Measurements from ENCODE around the gene TMEM254.
"Not testable (repeated sequence)": the region's sequence is repeated elsewhere in the genome, so short reads cannot be mapped to it uniquely, and the experiment has no call there.

TMEM254 gene

DNA sequence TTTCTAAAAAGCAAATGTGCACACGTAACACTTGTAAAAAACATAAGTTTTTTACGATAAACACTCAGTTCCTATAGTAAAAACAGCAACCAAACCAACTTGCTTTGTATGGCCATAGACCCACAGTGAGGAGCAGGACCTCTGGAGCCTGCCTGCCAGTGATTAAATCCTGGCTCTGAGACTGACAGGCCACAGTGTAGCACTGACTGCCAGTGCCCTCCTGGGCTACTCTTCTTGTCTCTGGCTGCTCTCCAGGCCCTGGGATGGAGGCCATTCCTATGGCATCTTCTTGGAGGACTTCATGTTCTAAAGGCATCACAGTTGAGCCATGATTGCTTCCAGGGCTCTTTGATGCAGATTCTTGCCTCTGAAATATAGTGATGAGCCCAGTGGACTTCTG is 22.7 kb upstream of the TMEM254 start:
- no peak for DNase-seq (ENCODE audit: insufficient read length)
- TF ChIP-seq POLR2A (IDR thresholded peaks at IDR 0.05; ENCODE audit: low read depth, low read length) (no peak), TAF1 (IDR thresholded peaks at IDR 0.05; ENCODE audit: borderline replicate concordance, low read depth, low read length) (no peak), POLR2AphosphoS5 (IDR thresholded peaks at IDR 0.05; ENCODE audit: low read depth, low read length) (no peak)
- no peak for FAIRE-seq

DNA sequence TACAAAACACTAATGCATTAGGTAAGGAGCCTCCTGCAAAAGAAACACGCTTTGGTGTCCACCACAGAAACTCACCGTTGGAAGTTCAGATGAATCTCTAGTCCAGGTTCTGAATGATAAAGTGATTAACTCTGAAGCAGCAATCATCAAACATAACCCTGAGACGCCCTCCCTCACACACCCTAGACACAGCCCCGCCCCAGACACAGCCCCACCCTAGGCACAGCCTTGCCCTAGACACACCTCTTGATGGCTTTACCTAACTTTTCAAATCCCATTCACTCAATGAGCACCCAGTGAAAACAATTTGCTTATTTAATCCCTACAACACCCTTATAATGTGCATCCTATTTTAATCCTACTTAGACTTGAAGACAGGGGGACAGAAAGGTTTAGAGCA is 21.3 kb upstream of the TMEM254 start:
- no peak for FAIRE-seq

GRCh38 chr10:80064120-80064886 is 14.2 kb upstream of the TMEM254 start:
- FAIRE-seq (no peak), DNase-seq (ENCODE audit: insufficient read length) (no peak)
- TF ChIP-seq POLR2A (IDR thresholded peaks at IDR 0.05; ENCODE audit: low read depth, low read length) (no peak), POLR2AphosphoS5 (IDR thresholded peaks at IDR 0.05; ENCODE audit: low read depth, low read length) (no peak), TAF1 (IDR thresholded peaks at IDR 0.05; ENCODE audit: borderline replicate concordance, low read depth, low read length) (no peak)

More for the DNA sequence above, 21.3 kb upstream of the TMEM254 start:
- TF ChIP-seq POLR2AphosphoS5 (IDR thresholded peaks at IDR 0.05; ENCODE audit: low read depth, low read length) (no peak), TAF1 (IDR thresholded peaks at IDR 0.05; ENCODE audit: borderline replicate concordance, low read depth, low read length) (no peak), POLR2A (IDR thresholded peaks at IDR 0.05; ENCODE audit: low read depth, low read length) (no peak)
- DNase-seq (ENCODE audit: insufficient read length): no peak

DNA sequence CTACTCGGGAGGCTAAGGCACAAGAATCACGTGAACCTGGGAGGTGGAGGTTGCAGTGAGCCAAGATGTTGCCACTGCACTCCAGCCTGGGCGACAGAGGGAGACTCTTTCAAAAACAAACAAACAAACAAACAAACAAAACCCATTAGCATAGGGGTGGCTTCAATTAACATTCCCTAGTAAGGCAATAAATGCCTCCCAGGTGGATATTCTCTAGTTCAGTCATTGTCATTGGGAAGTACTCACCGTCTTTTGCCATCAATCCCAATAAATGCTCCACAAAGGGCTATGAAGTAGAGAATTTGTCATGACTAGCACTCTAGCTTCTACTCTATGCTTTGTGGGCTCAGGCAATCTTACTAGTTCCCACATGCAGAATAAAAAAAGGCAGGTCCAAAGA is 11.7 kb upstream of the TMEM254 start:
- TF ChIP-seq POLR2AphosphoS5 (IDR thresholded peaks at IDR 0.05; ENCODE audit: low read depth, low read length): no peak
- TF ChIP-seq POLR2A (IDR thresholded peaks at IDR 0.05; ENCODE audit: low read depth, low read length): no peak
- TF ChIP-seq TAF1 (IDR thresholded peaks at IDR 0.05; ENCODE audit: borderline replicate concordance, low read depth, low read length): no peak
- no peak for FAIRE-seq
- DNase-seq (ENCODE audit: insufficient read length): no peak

- FAIRE-seq; DNase-seq (ENCODE audit: insufficient read length): not testable (repeated sequence)
Observed at GRCh38 chr10:80067821-80068220, 10.6 kb upstream of the TMEM254 start.

GRCh38 chr10:80068270-80068669 is 10.2 kb upstream of the TMEM254 start:
- DNase-seq (ENCODE audit: insufficient read length) (no peak), FAIRE-seq (no peak)
- TF ChIP-seq POLR2AphosphoS5 (IDR thresholded peaks at IDR 0.05; ENCODE audit: low read depth, low read length) (no peak), TAF1 (IDR thresholded peaks at IDR 0.05; ENCODE audit: borderline replicate concordance, low read depth, low read length) (no peak), POLR2A (IDR thresholded peaks at IDR 0.05; ENCODE audit: low read depth, low read length) (no peak)

- FAIRE-seq (no peak), DNase-seq (ENCODE audit: insufficient read length) (no peak)
- TF ChIP-seq TAF1 (IDR thresholded peaks at IDR 0.05; ENCODE audit: borderline replicate concordance, low read depth, low read length) (no peak), POLR2A (IDR thresholded peaks at IDR 0.05; ENCODE audit: low read depth, low read length) (no peak), POLR2AphosphoS5 (IDR thresholded peaks at IDR 0.05; ENCODE audit: low read depth, low read length) (no peak)
Observed at GRCh38 chr10:80070057-80070456, 8.4 kb upstream of the TMEM254 start.

GRCh38 chr10:80072584-80072983 is 5.9 kb upstream of the TMEM254 start:
- TF ChIP-seq POLR2AphosphoS5 (IDR thresholded peaks at IDR 0.05; ENCODE audit: low read depth, low read length): no peak
- TF ChIP-seq TAF1 (IDR thresholded peaks at IDR 0.05; ENCODE audit: borderline replicate concordance, low read depth, low read length): no peak
- TF ChIP-seq POLR2A (IDR thresholded peaks at IDR 0.05; ENCODE audit: low read depth, low read length): no peak
- FAIRE-seq (no peak), DNase-seq (ENCODE audit: insufficient read length) (no peak)

- no peak for TF ChIP-seq POLR2A (IDR thresholded peaks at IDR 0.05; ENCODE audit: low read depth, low read length)
- TF ChIP-seq TAF1 (IDR thresholded peaks at IDR 0.05; ENCODE audit: borderline replicate concordance, low read depth, low read length): no peak
- TF ChIP-seq POLR2AphosphoS5 (IDR thresholded peaks at IDR 0.05; ENCODE audit: low read depth, low read length): no peak
- FAIRE-seq: no peak
- no peak for DNase-seq (ENCODE audit: insufficient read length)
Observed at GRCh38 chr10:80075781-80076180, 2.7 kb upstream of the TMEM254 start.

- FAIRE-seq (no peak), DNase-seq (ENCODE audit: insufficient read length) (no peak)
Observed at GRCh38 chr10:80077869-80078447, 507 bp upstream of the TMEM254 start.

DNA sequence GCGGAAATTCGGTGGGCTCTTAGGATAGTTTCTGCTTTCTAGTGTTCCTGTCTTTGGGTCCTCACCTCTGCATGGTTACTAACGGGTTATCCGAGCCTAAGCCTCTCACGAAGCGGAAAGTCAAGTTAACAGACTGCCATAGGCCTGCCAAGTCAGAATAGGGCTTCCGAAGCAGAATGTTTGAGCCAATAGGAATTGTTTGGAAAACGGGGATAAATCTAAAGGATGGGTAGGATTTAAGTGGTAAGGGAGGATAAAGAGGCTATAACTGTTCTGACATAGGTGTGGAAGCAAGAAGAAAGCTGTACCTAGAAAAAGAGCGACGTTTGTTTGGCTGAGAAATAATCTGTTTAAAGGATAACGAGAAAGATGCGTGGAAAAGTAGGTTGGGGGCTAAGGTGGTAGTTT is 851 bp downstream of the TMEM254 start:
- FAIRE-seq: no peak

More at GRCh38 chr10:80077869-80078447, 507 bp upstream of the TMEM254 start:
- TF ChIP-seq POLR2AphosphoS5 (IDR thresholded peaks at IDR 0.05; ENCODE audit: low read depth, low read length) (no peak), POLR2A (IDR thresholded peaks at IDR 0.05; ENCODE audit: low read depth, low read length) (no peak), TAF1 (IDR thresholded peaks at IDR 0.05; ENCODE audit: borderline replicate concordance, low read depth, low read length) (no peak)

DNA sequence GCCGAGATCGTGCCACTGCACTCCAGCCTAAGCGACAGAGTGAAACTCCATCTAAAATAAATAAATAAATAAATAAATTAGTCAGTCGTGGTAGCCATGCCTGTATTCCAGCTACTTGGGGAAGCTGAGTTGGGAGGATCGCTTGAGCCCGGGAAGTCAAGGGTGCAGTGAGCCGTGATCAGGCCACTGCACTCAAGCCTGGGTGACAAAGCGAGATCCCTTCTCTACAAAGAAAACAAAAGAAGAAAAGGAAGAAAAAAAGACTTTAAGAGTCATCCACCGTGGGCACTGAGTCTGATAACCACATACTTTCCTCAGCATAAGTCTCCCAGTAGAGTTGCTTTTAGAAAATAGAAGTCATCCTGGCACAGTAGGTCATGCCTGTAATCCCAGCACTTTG is 2.6 kb downstream of the TMEM254 start:
- FAIRE-seq: no peak
- TF ChIP-seq TAF1 (IDR thresholded peaks at IDR 0.05; ENCODE audit: borderline replicate concordance, low read depth, low read length) (no peak), POLR2AphosphoS5 (IDR thresholded peaks at IDR 0.05; ENCODE audit: low read depth, low read length) (no peak), POLR2A (IDR thresholded peaks at IDR 0.05; ENCODE audit: low read depth, low read length) (no peak)
- DNase-seq (ENCODE audit: insufficient read length): no peak

More for the DNA sequence above, 851 bp downstream of the TMEM254 start:
- TF ChIP-seq TAF1 (IDR thresholded peaks at IDR 0.05; ENCODE audit: borderline replicate concordance, low read depth, low read length) (no peak), POLR2AphosphoS5 (IDR thresholded peaks at IDR 0.05; ENCODE audit: low read depth, low read length) (no peak), POLR2A (IDR thresholded peaks at IDR 0.05; ENCODE audit: low read depth, low read length) (no peak)
- no peak for DNase-seq (ENCODE audit: insufficient read length)
